ENCODE measurements around the gene NUBP1.

DNA sequence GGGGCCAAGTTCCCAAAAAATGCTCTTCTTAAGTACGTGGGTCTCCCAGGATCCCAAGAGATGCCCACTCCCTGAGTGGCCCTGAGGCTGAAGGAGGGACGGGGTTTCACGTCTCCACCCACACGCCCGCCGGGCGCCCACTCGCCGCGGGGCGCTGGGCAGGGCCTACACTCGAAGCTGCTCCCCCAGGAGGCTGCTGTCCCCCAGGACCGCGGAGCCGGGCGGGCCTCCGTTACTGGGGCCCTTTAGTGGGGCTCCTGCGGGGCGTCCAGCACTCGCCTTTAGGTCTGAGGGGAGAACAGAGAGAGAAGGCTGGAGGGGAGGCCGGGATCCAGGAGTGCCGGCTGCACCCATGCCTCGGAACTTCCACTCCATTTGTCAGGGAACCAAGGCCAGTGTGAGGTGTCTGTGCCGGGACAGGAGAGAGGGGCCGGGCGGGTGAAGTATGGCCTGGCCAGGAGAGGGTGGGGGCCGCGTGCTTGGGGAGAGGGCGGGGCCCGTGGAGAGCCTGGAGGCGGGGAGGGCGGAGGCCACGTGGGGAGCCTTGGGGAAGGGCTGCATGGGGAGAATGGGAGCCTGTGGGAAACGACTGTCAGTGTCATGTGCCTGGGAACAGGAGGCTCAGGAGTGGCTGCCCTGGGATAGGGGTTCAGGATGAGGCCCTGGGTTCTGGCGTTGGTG is 18.8 kb downstream of the NUBP1 start:
- TF ChIP-seq POLR2A (IDR thresholded peaks at IDR 0.05; ENCODE audit: low read length) (no peak), GATA1 (IDR thresholded peaks at IDR 0.05; ENCODE audit: low read depth, low read length) (no peak)
